Kidney (tissue), 14 donors: Measurements from ENCODE around the gene USH1C. TPM values are rescaled to one million over a fixed set of nuclear protein-coding genes. Genes with fewer than 3 reads are reported as not detected.

Experiments used
- DNase-seq, 5 donors: peaks; one replicate each; pipeline ENCODE4 v3.0.0-alpha.2; 2013 to 2020
- FAIRE-seq: peaks from 2 replicates; lab custom pipeline; 2012; peaks lifted over from hg19 to GRCh38; lab: Jason Lieb, UNC
- H3K27ac ChIP-seq, 2 donors: one replicate each; pipeline ENCODE4 v1.7.0; 2013; ENCODE audit warnings: low read depth in 2 of 2, low read length in 2 of 2, inconsistent platforms in 1 of 2
- H3K27me3 ChIP-seq: one replicate; pipeline ENCODE4 v1.7.1; 2013; ENCODE audit warnings: low read length, inconsistent platforms; ENCODE audit not compliant: control insufficient read depth, insufficient read depth
- H3K36me3 ChIP-seq, 3 donors: one replicate each; pipeline versions ENCODE4 v1.7.0 to v1.7.1; 2013; ENCODE audit warnings: low read length in 3 of 3, control low read depth in 1 of 3, inconsistent platforms in 1 of 3; ENCODE audit not compliant: insufficient read depth in 3 of 3, control insufficient read depth in 2 of 3
- H3K4me1 ChIP-seq, 3 donors: one replicate each; pipeline versions ENCODE4 v1.7.0 to v1.7.1; 2013; ENCODE audit warnings: low read length in 3 of 3, inconsistent platforms in 1 of 3, low read depth in 1 of 3; ENCODE audit not compliant: control insufficient read depth in 2 of 3, insufficient read depth in 2 of 3
- H3K4me3 ChIP-seq, 3 donors: one replicate each; pipeline versions ENCODE4 v1.7.0 to v1.8.1; 2013; ENCODE audit warnings: low read length in 3 of 3, control low read depth in 1 of 3, inconsistent platforms in 1 of 3
- H3K9ac ChIP-seq, 3 donors: one replicate each; pipeline versions ENCODE4 v1.7.0 to v1.7.1; 2013; ENCODE audit warnings: low read length in 3 of 3, control low read depth in 1 of 3, inconsistent platforms in 1 of 3
- H3K9me3 ChIP-seq, 3 donors: one replicate each; pipeline versions ENCODE4 v1.7.0 to v1.7.1; 2013; ENCODE audit warnings: low read length in 3 of 3, control low read depth in 1 of 3, inconsistent platforms in 1 of 3; ENCODE audit not compliant: control insufficient read depth in 2 of 3, insufficient read depth in 1 of 3
- CTCF ChIP-seq: IDR thresholded peaks from 3 replicates; pipeline ENCODE4 v1.5.1; 2012; ENCODE audit warnings: mild to moderate bottlenecking, moderate library complexity, borderline replicate concordance; ENCODE audit not compliant: insufficient read depth; ENCODE audit errors: extremely low read depth
- intact Hi-C: fragments of 100-400 bp; cut with DNase I; formaldehyde crosslinking; loops from one replicate; pipeline ENCODE4 v1.11.1; 2022
- polyA plus RNA-seq: library from polyadenylated mRNA; stranded (reverse); fragments of 350-450 nt; fragmentation: Illumina TruSeq; extraction: RNeasy Lipid Tissue Mini Kit (QIAGEN cat#74804); gene quantifications from one replicate; pipeline ENCODE4 v1.2.3, GENCODE V29; 2014; ENCODE audit warnings: low read depth, low replicate concordance; ENCODE audit not compliant: insufficient read depth
- total RNA-seq: library from RNA; stranded (reverse); fragmentation: NEBNext Ultra II Directional; extraction: Animal tissue kit (Norgen Biotek cat#: 25700); gene quantifications from one replicate; pipeline ENCODE4 v1.2.1, GENCODE V29; 2021
- donor health status: control.
- donor health status: control.
- donor health status: control.
- donor health status: control.
- donor health status: control.
- donor health status: DM: yes; HTN: yes; CAD: no.
- donor health status: Normal renal cell carcinoma (clear cell type).

The USH1C gene
- total and polyA plus RNA-seq, 2 donors from 2014 or later: 38.6 to 107 TPM

DNA sequence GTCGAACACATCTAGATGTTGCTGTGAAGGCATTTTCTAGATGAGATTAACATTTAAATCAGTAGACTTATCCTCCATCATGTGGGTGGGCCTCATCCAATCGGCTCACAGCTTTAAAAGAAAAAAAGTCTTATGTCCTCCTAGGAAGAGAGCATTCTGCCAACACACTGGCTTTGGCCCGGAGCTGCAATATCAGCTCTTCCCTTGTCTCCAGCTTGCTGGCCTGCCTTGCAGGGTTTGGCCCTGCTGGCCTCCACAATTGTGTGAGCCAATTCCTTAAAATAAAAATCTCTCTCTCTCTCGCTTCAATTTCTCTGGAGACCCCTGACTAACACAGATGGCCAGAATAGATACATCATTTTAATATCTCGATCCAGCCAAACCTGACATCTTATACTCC lies 54.5 kb downstream of the USH1C start:
- no peak for TF ChIP-seq CTCF
- Histone ChIP-seq H3K36me3 (no peaks in the 10 kb centered on the region), H3K4me3 (no peak overlapping the region), H3K27me3 (no peaks in the 10 kb centered on the region), H3K27ac (no peak overlapping the region), H3K4me1 (peaks cover 0 to 11% (median 0%) of the 10 kb centered on the region in 3 donors), H3K9ac (no peak overlapping the region), H3K9me3 (no peaks in the 10 kb centered on the region)
- FAIRE-seq (no peak), DNase-seq (no peak)
- intact Hi-C loops: no loop called here

GRCh38 chr11:17488563-17488962 lies 55.7 kb downstream of the USH1C start:
- no peak overlapping the region for H3K4me3 ChIP-seq
- H3K27ac ChIP-seq: no peak overlapping the region
- no peak for FAIRE-seq
- no peak for DNase-seq
- intact Hi-C loops: no loop called here
- no peak overlapping the region for H3K9ac ChIP-seq
- H3K4me1 ChIP-seq: peaks cover 0 to 11% (median 0%) of the 10 kb centered on the region in 3 donors
- no peaks in the 10 kb centered on the region for H3K36me3 ChIP-seq
- no peak for TF ChIP-seq CTCF
- peaks cover 0 to 1% (median 0%) of the 10 kb centered on the region in 3 donors for H3K9me3 ChIP-seq
- no peaks in the 10 kb centered on the region for H3K27me3 ChIP-seq

- no peak for DNase-seq
- no peaks in the 10 kb centered on the region for H3K36me3 ChIP-seq
- H3K4me1 ChIP-seq: peaks cover 0 to 6% (median 0%) of the 10 kb centered on the region in 3 donors
- no peak for TF ChIP-seq CTCF
- intact Hi-C loops: no loop called here
- no peaks in the 10 kb centered on the region for H3K27me3 ChIP-seq
- FAIRE-seq: no peak
- peaks cover 0 to 3% (median 0%) of the 10 kb centered on the region in 3 donors for H3K9me3 ChIP-seq
- no peak overlapping the region for H3K9ac ChIP-seq
- no peak overlapping the region for H3K4me3 ChIP-seq
- H3K27ac ChIP-seq: no peak overlapping the region
These were observed 57.6 kb downstream of the USH1C start for GRCh38 chr11:17486646-17487045.

DNA sequence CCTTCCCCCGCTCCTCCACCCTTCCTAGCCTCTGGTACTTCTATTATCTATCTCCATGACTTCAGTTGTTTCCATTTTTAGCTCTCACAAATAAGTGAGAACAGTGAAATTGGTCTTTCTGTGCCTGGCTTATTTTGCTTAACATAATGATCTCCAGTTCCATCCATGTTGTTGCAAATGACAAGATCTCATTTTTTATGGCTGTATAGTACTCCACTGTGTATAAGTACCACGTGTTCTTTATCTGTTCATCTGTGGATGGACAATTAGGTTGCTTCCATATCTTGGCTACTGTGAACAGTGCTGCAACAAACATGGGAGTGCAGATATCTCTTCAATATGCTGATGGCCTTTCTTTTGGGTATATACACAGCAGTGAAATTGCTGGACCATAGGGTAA lies 60.7 kb downstream of the USH1C start:
- peaks cover 3% of the 10 kb centered on the region for H3K27me3 ChIP-seq
- no peak for TF ChIP-seq CTCF
- no peak for FAIRE-seq
- no peak overlapping the region for H3K27ac ChIP-seq
- no peak overlapping the region for H3K4me3 ChIP-seq
- no peaks in the 10 kb centered on the region for H3K36me3 ChIP-seq
- intact Hi-C loops: no loop called here
- H3K9me3 ChIP-seq: peaks cover 0 to 3% (median 0%) of the 10 kb centered on the region in 3 donors
- no peaks in the 10 kb centered on the region for H3K4me1 ChIP-seq
- no peak overlapping the region for H3K9ac ChIP-seq
- DNase-seq: no peak
